Measurements from ENCODE around the gene PBX2.

DNA sequence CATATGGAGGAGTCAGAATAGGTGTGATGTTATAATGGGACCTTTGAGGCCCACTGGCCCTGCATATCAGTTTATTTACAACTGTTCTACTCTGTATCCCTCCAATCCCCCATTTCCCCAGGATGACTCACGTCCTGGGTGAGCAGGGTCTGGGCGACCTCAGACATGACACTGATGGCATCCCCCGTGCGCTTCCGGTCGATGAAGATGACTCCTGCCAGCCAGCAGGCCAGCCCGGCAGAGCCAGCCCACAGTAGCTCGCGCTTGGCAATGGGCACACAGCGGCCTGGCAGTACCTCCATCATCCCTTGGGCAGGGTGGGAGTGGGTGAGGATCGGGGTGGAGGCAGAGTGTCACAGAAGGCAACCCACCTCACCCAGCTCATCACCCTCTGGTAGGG lies 19.7 kb downstream of the PBX2 start:
- TF ChIP-seq, protein P1, sequence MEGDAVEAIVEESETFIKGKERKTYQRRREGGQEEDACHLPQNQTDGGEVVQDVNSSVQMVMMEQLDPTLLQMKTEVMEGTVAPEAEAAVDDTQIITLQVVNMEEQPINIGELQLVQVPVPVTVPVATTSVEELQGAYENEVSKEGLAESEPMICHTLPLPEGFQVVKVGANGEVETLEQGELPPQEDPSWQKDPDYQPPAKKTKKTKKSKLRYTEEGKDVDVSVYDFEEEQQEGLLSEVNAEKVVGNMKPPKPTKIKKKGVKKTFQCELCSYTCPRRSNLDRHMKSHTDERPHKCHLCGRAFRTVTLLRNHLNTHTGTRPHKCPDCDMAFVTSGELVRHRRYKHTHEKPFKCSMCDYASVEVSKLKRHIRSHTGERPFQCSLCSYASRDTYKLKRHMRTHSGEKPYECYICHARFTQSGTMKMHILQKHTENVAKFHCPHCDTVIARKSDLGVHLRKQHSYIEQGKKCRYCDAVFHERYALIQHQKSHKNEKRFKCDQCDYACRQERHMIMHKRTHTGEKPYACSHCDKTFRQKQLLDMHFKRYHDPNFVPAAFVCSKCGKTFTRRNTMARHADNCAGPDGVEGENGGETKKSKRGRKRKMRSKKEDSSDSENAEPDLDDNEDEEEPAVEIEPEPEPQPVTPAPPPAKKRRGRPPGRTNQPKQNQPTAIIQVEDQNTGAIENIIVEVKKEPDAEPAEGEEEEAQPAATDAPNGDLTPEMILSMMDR (IDR thresholded peaks at IDR 0.05), result no peak
- no peak for TF ChIP-seq POLR2A (IDR thresholded peaks at IDR 0.05)

Measured in heart left ventricle (tissue), 13 donors.